ENCODE results near the gene RALB. TPM values are rescaled to one million over a fixed set of nuclear protein-coding genes. Genes with fewer than 3 reads are reported as not detected.

The RALB gene
- total RNA-seq, 1 experiment from 2014 or later: 24.6 TPM

DNA sequence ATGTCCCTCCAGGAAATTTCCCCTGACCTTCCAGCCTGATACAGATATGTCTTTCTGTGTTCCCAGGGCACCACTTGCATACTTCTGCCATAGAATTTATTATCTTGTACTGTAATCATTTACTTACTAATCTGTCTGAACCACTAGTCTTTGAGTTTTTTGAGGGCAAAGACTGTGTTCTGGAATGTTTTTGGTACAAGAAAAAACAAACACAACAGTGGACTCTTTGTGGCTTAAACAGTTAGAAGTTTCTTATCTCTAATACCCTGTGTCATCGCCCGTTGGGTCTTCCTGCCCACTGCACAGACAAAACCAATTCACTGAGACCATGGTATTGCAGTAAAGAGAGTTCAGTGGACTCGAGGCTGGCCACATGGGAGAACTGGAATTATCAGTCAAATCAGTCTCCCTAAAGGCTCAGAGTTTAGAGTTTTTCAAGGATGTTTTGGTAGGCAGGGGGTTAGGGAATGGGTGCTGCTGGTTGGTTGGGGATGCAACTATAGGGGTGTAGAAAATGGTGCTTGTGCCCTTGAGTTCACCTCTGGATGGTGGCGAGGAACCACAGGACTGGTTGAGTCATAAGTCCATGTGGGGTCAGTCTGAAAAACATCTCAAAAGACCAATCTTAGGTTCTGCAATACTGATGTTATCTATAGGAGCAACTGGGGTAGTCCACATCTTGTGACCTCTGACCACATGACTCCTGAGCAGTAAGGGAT lies 20.3 kb downstream of the RALB start:
- Mint-ChIP-seq H3K27me3 (ENCODE audit: low read depth) (no peaks in the 10 kb centered on the region; the same call in 1 of the 2 replicates), H3K4me1 (peaks cover 7% of the 10 kb centered on the region in 2 experiments; a peak in 3 of 4 replicates), H3K9me3 (peaks cover 8% of the 10 kb centered on the region in 2 experiments), H3K4me3 (no peak overlapping the region), H3K27ac (peak overlapping the region in 1 of 3 experiments; percentile 63; a peak in 1 of 7 replicates), H3K36me3 (ENCODE audit: insufficient read depth in 1 of 3, low read depth in 3 of 3) (peaks cover 8 to 16% (median 9%) of the 10 kb centered on the region in 3 experiments; a peak in 6 of 7 replicates)
- H3K18ac ChIP-seq (ENCODE audit: insufficient read length, low read depth, low read length): no peak overlapping the region
- no peaks in the 10 kb centered on the region for H4K20me1 ChIP-seq (ENCODE audit: control insufficient read depth, insufficient read depth, insufficient read length)
- H3T11ph ChIP-seq (ENCODE audit: low read length): no peak overlapping the region
- no peak overlapping the region for H2AFZ ChIP-seq (ENCODE audit: low read length)
- H4K91ac ChIP-seq (ENCODE audit: insufficient read length, low read depth, low read length): no peak overlapping the region
- no CpG with 5 or more reads among the region's 4 CpGs for WGBS (ENCODE audit: extremely low coverage, insufficient read length, low lambda C conversion rate)
- H3K4ac ChIP-seq (ENCODE audit: low read depth, low read length): no peak overlapping the region
- H2BK20ac ChIP-seq (ENCODE audit: low read depth, low read length, poor library complexity, severe bottlenecking): no peak overlapping the region
- no peaks in the 10 kb centered on the region for H3K4me1 ChIP-seq (ENCODE audit: insufficient read depth, low read length)
- H3K9me3 ChIP-seq (ENCODE audit: control insufficient read depth, low read depth, low read length): no peaks in the 10 kb centered on the region
- no peaks in the 10 kb centered on the region for H3K23me2 ChIP-seq (ENCODE audit: insufficient read length, low read depth, low read length, poor library complexity, severe bottlenecking)
- no peak overlapping the region for H4K5ac ChIP-seq (ENCODE audit: insufficient read length, low read depth, low read length)
- no peak overlapping the region for H2BK5ac ChIP-seq (ENCODE audit: insufficient read length, low read length)
- no peak overlapping the region for H2BK12ac ChIP-seq (ENCODE audit: insufficient read length, low read depth, low read length)
- no peak overlapping the region for H3K27ac ChIP-seq (ENCODE audit: insufficient read length, low read depth, low read length)
- H3K56ac ChIP-seq (ENCODE audit: insufficient read length, low read depth, low read length): no peak overlapping the region
- H2BK15ac ChIP-seq (ENCODE audit: low read depth, low read length): no peak overlapping the region
- H3K14ac ChIP-seq (ENCODE audit: insufficient read depth, low read length): no peak overlapping the region
- H2BK120ac ChIP-seq (ENCODE audit: low read depth, low read length, poor library complexity, severe bottlenecking): no peak overlapping the region
- no peak overlapping the region for H2AK5ac ChIP-seq (ENCODE audit: insufficient read length, low read length)
- no peak for DNase-seq
- no peak overlapping the region for H4K8ac ChIP-seq (replicated peaks; ENCODE audit: insufficient read length, low read depth, low read length)
- H3K79me2 ChIP-seq (ENCODE audit: insufficient read depth, low read length): no peaks in the 10 kb centered on the region; the same call in 1 of the 2 replicates
- H3K23ac ChIP-seq (ENCODE audit: insufficient read length, low read depth, low read length): no peak overlapping the region
- no peak overlapping the region for H3K4me2 ChIP-seq (ENCODE audit: insufficient read depth, insufficient read length, low read length)
- no peaks in the 10 kb centered on the region for H3K79me1 ChIP-seq (ENCODE audit: insufficient read depth, low read depth, low read length, poor library complexity, severe bottlenecking)
- H3K9ac ChIP-seq (ENCODE audit: extremely low read depth, insufficient read length, low read length): no peak overlapping the region
- H3K27me3 ChIP-seq (ENCODE audit: insufficient read depth, low read length): no peaks in the 10 kb centered on the region
- no peak for TF ChIP-seq CTCF (conservative IDR thresholded peaks at IDR 0.05)

Measured in H9 (cell line).